ENCODE data around the gene GLB1L. TPM values are rescaled to one million over a fixed set of nuclear protein-coding genes. Genes with fewer than 3 reads are reported as not detected.
"Not testable (repeated sequence)": the region's sequence is repeated elsewhere in the genome, so short reads cannot be mapped to it uniquely, and the experiment has no call there.

The GLB1L gene
- 9.9 TPM for total RNA-seq

GRCh38 chr2:219245148-219245898, at the start of gene GLB1L, which contains the start of gene STK16:
Gene GLB1L, minus strand, starts transcription at chr2:219245444. Its CDS starts 1,871 bp downstream, at chr2:219243573.
Gene STK16, plus strand, starts transcription at chr2:219245479. Its CDS starts 521 bp downstream, at chr2:219246000.
- peak; percentile 96 for DNase-seq (ENCODE audit: low spot score)

GRCh38 chr2:219294356-219295351, 49.4 kb upstream of the GLB1L start:
- DNase-seq (ENCODE audit: low spot score) = peak; percentile 88

GRCh38 chr2:219293736-219294231, 48.5 kb upstream of the GLB1L start:
- DNase-seq (ENCODE audit: low spot score) = no peak

DNA sequence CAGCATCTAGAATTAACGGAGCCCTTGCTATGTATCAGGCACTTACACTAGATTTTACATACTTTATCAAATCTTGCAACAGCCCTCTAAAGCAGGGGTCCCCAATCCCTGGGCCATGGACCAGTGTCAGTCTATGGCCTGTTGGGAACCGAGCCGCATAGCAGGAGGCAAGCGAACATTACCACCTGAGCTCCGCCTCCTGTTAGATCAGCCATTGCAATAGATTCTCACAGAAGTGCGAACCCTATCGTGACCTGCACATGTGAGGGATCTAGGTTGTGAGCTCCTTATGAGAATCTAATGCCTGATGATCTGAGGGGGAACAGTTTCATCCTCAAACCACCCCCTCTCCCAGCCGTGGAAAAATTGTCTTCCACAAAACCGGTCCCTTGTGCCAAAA, 47.4 kb upstream of the GLB1L start:
- DNase-seq (ENCODE audit: low spot score) = no peak

- no peak for DNase-seq (ENCODE audit: low spot score)
These were observed 46.8 kb upstream of the GLB1L start for GRCh38 chr2:219291910-219292490.

DNA sequence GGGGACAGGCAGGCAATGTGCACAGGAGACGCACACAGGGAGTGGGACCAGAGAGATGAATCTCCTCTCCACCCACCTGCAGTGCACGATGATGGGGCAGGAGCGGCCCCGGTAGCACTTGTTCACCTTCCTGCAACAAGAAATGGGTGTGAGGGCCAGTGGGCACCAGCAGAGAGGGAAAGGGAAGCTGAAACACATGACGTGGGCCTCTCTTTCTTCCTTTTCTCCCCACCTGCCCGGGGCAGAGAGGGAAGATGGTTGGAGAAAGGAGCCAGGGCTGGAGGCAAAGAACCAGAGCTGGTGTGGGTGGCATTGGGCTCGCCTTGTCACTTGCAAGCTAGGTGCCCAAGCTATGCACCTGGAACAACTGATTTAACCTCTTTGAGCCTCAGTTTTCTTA, 46.1 kb upstream of the GLB1L start:
- DNase-seq (ENCODE audit: low spot score) = no peak

- DNase-seq (ENCODE audit: low spot score) = no peak
These were observed 45.3 kb upstream of the GLB1L start for GRCh38 chr2:219290381-219291171.

GRCh38 chr2:219289537-219290361, 44.5 kb upstream of the GLB1L start:
- peak; percentile 83 for DNase-seq (ENCODE audit: low spot score)

- no peak for DNase-seq (ENCODE audit: low spot score)
These were observed 43.9 kb upstream of the GLB1L start for GRCh38 chr2:219289195-219289536.

GRCh38 chr2:219287580-219288265, 42.5 kb upstream of the GLB1L start:
- DNase-seq (ENCODE audit: low spot score) = no peak

DNA sequence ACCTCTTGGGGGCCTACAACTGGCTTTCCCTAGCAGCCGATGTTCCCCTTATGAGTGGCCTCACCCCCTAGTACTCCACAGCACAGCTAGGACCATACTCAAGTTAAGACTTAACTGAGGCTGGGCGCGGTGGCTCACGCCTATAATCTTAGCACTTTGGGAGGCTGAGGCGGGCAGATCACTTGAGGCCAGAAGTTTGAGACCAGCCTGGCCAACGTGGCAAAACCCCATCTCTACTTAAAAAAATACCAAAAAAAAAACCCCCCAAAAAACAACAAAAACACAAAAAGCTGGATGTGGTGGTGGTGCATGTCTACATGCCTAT, 41.8 kb upstream of the GLB1L start:
- not testable (repeated sequence) for DNase-seq (ENCODE audit: low spot score)

GRCh38 chr2:219286436-219287115, 41.3 kb upstream of the GLB1L start:
- peak; percentile 69 for DNase-seq (ENCODE audit: low spot score)

DNA sequence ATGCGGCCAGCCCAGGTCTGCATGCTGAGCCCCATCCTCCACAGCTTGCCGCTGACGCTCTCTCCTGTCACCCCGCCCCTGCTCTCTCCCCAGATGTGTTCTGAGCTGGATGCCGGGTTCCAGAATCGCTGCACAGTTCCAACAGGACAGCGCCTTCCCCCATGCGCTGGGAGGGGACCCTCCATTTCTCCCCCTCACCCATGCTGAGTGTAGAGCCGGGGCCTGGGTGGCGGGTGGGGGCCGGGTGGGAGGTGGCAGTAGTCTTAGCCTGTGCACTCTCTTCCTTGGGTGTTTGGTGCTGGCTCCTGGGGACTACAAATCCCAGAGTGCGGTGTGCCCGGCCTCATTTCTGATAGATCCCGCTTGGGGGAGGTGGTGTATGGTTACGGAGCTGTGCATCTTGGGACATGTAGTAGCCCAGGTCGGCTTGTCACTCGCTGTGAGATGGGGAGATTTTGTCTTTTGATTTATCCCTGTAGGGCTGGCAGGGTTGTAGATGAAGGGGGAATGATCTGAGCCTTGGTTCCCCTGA, 40.7 kb upstream of the GLB1L start:
- DNase-seq (ENCODE audit: low spot score) = peak; percentile 74

DNA sequence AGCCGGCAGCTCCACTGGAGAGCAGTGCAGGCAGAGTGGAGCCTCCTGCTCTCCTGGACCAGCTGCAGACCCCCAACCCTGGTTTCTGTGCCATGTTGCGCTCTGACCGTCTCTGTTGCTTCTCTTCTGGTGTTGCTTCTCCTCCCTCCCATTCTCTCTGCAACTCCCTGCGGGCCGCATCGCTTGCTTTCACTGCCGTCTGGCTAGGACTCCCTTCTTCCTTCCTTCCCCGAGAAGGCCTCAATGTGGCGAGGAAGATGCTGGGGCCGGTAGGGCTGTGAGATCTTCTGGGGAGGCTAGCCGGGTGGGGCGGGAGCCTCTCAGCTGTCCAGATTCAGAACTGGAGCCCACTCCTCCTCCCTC, 40.1 kb upstream of the GLB1L start:
- DNase-seq (ENCODE audit: low spot score) = no peak

DNA sequence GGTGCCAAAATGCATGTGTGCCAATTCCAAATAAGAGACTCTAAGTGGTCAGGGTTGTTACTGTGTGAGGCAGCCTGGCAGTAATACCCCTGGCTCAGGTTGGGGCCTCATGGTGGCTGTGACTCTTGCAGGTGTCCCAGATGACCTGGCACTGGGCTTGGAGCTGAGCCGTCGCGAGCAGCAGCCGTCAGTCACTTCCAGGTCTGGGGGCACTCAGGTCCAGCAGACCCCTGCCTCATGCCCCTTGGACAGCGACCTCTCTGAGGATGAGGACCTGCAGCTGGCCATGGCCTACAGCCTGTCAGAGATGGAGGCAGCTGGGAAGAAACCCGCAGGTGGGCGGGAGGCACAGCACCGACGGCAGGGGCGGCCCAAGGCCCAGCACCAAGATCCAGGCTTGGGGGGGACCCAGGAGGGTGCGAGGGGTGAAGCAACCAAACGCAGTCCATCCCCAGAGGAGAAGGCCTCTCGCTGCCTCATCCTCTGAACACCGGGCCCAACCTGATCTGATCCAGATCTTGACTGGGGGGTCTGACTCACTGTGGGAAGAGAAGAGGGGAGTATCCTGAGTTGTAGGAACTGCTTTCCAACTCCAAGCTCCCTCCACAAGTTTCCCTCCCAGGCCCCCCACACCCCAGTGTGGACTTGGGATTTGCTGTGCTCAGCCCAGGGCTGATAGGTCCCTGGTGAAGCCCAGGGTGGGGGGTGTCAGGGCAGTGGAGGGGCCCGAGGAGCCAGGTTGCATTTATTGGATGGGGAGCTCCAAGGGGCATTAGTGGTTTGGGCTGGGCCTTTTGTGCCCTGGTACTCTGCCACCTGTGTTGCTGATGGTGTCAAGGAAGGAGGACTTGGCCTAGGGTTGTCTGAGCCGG, 39.5 kb upstream of the GLB1L start:
- no peak for DNase-seq (ENCODE audit: low spot score)

GRCh38 chr2:219282943-219283581, 37.8 kb upstream of the GLB1L start:
- no peak for DNase-seq (ENCODE audit: low spot score)

DNA sequence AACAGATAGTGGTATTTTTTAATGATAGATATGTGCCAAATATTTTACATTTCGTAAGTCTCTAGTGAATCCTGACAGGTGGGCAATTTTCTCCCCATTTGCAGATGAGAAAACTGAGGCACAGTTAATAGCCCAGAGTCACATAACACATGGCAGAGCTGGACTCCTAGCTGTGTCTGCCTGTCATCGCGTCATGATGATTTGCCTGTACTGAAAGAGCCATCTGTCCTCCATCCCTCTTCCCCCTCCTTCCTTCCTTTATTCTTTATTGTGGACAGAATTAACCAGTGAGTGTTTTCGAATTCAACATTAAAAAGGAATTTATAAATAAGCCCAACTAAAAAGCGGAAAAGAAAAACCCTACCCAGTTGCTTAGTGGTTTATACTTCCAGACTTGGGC, 37.1 kb upstream of the GLB1L start:
- no peak for DNase-seq (ENCODE audit: low spot score)

GRCh38 chr2:219281588-219281987, 36.3 kb upstream of the GLB1L start:
- no peak for DNase-seq (ENCODE audit: low spot score)
